ENCODE data around the gene CCDC68.

The CCDC68 gene

GRCh38 chr18:54960197-54960596, 936 bp upstream of the CCDC68 start:
- no peak for DNase-seq

- no peak for DNase-seq
These were observed 1.3 kb downstream of the CCDC68 start for GRCh38 chr18:54957996-54958395.

- DNase-seq: no peak
These were observed 1.9 kb downstream of the CCDC68 start for GRCh38 chr18:54957296-54957832.

GRCh38 chr18:54956506-54956905, 2.8 kb downstream of the CCDC68 start:
- DNase-seq: no peak

- no peak for DNase-seq
These were observed 7.2 kb downstream of the CCDC68 start for GRCh38 chr18:54952026-54952425.

GRCh38 chr18:54950221-54950620, 9.0 kb downstream of the CCDC68 start:
- DNase-seq: no peak

GRCh38 chr18:54949588-54949987, 9.7 kb downstream of the CCDC68 start:
- no peak for DNase-seq

- DNase-seq: no peak
These were observed 10.9 kb downstream of the CCDC68 start for GRCh38 chr18:54948350-54948837.

- DNase-seq: no peak
These were observed 12.2 kb downstream of the CCDC68 start for GRCh38 chr18:54947091-54947490.

GRCh38 chr18:54946149-54946581, 13.1 kb downstream of the CCDC68 start:
- no peak for DNase-seq

GRCh38 chr18:54945576-54946125, 13.6 kb downstream of the CCDC68 start:
- no peak for DNase-seq

- DNase-seq: no peak
These were observed 16.7 kb downstream of the CCDC68 start for GRCh38 chr18:54942569-54942968.

- DNase-seq: no peak
These were observed 17.1 kb downstream of the CCDC68 start for GRCh38 chr18:54942144-54942543.

GRCh38 chr18:54939361-54939917, 19.8 kb downstream of the CCDC68 start:
- no peak for DNase-seq

GRCh38 chr18:54938506-54938905, 20.8 kb downstream of the CCDC68 start:
- DNase-seq: no peak

- DNase-seq: no peak
These were observed 26.8 kb downstream of the CCDC68 start for GRCh38 chr18:54932472-54932871.

- DNase-seq: no peak
These were observed 28.1 kb downstream of the CCDC68 start for GRCh38 chr18:54931152-54931551.

GRCh38 chr18:54928236-54928635, 31.0 kb downstream of the CCDC68 start:
- no peak for DNase-seq

GRCh38 chr18:54926593-54927325, 32.5 kb downstream of the CCDC68 start:
- no peak for DNase-seq

GRCh38 chr18:54924948-54925347, 34.3 kb downstream of the CCDC68 start:
- DNase-seq: no peak

GRCh38 chr18:54923339-54923956, 35.8 kb downstream of the CCDC68 start:
- DNase-seq: no peak

GRCh38 chr18:54919412-54919811, 39.8 kb downstream of the CCDC68 start:
- DNase-seq: no peak

- DNase-seq: no peak
These were observed 41.2 kb downstream of the CCDC68 start for GRCh38 chr18:54918060-54918459.

- DNase-seq: no peak
These were observed 42.8 kb downstream of the CCDC68 start for GRCh38 chr18:54916507-54916906.
